ENCODE data around the gene SLC25A33.
A peak's percentile ranks its signal among the peaks of the same experiment; 100 is the strongest.
"Not testable (repeated sequence)": the region's sequence is repeated elsewhere in the genome, so short reads cannot be mapped to it uniquely, and the experiment has no call there.

The SLC25A33 gene, protein sequence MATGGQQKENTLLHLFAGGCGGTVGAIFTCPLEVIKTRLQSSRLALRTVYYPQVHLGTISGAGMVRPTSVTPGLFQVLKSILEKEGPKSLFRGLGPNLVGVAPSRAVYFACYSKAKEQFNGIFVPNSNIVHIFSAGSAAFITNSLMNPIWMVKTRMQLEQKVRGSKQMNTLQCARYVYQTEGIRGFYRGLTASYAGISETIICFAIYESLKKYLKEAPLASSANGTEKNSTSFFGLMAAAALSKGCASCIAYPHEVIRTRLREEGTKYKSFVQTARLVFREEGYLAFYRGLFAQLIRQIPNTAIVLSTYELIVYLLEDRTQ

DNA sequence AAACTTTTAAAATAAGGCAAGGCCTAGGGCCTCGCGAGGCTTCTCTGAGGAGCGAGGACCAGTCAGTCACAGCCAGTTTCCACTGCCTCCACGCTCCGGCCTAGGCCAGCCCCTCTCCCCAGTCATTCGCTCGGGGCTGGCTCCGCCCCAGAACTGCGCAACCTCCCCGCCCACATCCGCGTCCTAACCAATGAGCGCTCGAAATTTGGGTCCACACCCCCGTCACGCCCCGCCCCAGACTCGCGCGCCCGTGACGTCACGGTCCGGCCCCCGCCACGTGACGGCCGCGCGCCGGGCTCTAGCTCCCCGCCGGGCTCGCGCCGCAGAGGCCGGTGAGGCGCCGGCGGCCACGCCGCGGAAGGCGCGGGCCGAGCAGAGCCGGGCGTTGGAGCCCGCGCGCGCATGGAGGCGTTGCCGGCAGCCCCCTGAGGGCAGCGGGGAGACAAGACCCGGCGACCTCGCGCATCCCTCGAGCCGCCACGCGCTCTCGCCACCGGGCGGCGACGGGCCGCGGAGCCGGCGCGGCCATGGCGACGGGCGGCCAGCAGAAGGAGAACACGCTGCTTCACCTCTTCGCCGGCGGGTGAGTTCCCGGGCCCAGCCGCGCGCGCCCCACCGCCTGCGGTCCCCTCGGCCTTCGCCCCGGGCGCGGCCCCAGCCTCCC is at the start of gene SLC25A33:
TSS of gene SLC25A33 (plus strand) at position 301 of the 664 bp plus-strand sequence. CDS start at position 528, 227 bp downstream.
- DNase-seq (ENCODE audit: low read depth), result peak; percentile 94

DNA sequence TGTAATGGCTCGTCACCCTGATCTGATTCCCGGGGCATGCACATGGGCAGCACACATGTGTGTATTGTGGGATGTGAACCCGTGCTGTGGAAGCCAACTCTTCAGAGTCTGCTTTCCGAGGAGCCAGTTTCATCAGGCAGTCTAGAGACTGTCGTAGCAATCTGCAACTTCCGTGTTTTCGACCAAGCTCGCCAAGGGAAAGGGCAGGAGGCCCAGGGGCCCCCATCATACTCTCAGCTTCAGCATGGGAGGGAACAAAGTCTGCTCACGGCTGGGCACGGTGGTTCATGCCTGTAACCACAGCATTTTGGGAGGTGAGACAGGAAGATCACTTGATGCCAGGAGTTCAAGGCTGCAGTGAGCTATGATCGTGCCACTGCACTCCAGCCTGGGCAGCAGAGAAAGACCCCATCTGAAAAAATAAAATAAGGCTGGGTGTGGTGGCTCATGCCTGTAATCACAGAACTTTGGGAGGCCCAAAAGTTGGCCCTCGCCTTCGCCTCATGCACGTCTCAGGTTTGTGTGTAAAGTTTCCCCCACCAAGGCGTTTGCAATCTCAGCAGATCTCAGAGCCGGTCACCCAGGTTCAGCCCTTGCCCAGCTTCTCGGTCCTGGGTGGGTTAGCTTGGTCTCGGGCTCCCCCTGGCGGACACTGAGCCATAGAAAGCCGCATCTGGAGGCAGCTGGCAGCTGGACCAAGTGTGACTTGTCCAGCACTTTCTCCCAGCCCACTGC is 48.5 kb upstream of the SLC25A33 start:
- DNase-seq (ENCODE audit: low read depth), result peak; percentile 66

DNA sequence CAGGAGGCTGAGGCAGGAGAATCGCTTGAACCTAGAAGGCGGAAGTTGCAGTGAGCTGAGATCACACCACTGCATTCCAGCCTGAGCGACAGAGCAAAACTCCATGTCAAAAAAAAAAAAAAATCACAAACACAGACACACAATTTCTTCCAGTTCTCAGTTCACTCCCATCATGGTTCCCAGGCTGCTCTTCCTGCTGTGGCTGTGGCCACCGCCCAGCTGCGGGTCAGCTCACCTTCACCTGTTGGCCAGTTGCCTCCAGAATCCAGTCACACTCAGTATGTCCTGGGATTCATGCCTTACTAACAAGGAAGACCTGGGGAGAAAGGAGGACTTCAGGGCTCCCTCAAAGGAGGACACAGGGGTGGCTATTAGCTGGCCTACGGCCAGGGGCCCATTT is 45.9 kb upstream of the SLC25A33 start:
- no peak for DNase-seq (ENCODE audit: low read depth)

DNA sequence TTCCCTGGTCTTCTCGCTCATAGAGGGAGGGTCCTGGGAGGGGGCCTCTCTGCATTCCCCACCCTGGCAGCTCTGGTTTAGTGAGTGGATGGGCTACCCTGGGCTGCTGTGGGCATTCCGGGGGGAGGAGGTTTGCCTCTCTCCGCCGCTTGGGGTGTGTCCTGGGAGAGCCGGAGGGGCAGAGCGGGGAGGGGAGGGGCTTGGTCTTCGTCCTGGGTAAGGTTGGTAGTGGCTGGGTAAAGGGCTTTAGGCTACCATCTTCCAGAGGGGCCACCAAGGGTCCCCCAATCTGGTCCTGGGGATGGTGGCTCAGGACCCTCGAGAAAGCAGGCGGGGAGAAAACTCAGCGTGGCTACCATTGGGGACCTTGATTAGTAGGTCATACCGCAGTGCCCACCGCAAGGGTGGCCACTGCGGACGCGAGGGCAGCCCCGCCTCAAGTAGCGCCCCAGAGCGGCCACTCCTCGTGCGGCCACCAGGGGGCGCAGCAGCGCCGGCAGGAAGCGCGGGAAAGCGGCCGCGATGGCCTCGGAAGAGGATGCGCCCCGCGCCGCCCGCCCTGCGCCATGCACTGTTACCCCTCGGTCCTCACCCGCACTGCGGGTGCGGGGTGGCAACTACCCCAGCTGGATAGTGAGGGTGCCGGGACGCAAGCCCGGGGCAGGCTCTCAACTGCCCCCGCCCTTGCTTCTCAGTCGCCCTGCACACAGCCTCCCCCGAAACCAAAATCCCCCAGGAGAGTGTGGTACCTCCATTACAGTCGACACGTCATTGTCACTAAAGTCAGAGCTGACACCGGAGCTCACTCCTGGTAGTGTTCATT is 44.1 kb upstream of the SLC25A33 start:
- DNase-seq (ENCODE audit: low read depth), result peak; percentile 41

DNA sequence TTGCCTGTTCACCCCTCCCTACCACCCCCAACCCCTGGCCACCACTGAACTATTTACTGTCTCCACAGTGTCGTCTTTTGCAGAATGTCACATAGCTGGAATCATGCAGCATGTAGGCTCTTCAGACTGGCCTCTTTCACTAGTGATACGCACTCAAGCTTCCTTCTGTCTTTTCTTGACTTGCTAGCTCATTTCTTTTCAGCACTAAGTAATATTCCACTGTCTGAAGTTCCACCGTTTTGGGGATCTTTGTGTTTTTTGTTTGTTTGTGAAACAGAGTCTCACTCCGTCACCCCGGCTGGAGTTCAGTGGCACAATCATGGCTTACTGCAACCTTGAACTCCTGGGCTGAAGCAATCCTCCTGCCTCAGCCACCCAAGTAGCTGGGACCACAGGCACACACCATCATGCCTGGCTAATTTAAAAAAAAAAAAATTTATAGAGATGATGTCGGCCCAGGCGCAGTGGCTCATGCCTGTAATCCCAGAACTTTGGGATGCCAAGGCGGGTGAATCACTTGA is 43.4 kb upstream of the SLC25A33 start:
- DNase-seq (ENCODE audit: low read depth), result no peak

DNA sequence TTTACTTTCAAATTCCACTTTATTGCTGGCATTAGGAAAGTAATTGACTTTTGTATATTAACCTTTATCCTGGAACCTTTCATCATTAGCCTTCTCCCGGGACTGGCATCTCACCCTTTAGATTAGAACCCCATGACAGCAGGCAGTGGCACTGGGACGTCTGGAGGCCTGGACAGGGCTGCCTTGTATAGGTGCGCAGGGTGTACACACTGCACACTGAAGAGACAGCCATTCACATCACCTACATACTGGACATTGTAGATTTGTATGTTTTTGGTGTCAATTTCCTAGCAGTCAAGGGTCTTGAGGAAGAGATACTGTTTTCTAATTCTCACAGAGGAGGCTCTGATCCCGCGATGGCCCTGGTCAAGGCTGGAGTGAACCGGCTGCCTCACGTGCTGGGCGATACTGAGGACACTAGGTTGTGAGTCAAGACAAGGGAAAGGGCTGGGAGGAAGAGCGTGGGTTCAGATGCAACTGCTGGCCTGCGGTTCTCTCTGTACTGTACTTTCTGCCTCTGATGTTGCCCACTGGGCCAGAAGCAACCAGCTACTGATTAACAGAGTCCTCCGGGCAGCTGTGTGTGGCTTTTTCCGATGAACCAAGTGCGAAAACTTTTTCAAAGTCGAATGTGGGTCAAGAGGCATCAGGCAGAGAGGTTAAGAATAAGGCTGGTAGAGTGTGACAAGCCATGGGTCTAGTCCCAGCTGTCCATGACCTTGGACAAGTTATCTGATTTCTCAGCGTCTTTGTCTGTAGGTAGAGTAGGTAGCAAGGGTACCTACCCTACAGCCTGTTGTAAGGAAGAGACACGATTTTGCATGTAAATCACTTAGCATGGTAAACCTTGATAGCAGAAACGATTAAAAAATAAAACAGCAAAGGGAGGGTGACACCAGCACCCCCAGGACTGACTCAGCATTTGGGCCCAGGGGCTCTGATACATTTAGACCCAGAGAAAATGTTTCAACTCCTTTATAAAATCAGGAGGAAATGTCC is 38.2 kb upstream of the SLC25A33 start:
- no peak for DNase-seq (ENCODE audit: low read depth)

DNA sequence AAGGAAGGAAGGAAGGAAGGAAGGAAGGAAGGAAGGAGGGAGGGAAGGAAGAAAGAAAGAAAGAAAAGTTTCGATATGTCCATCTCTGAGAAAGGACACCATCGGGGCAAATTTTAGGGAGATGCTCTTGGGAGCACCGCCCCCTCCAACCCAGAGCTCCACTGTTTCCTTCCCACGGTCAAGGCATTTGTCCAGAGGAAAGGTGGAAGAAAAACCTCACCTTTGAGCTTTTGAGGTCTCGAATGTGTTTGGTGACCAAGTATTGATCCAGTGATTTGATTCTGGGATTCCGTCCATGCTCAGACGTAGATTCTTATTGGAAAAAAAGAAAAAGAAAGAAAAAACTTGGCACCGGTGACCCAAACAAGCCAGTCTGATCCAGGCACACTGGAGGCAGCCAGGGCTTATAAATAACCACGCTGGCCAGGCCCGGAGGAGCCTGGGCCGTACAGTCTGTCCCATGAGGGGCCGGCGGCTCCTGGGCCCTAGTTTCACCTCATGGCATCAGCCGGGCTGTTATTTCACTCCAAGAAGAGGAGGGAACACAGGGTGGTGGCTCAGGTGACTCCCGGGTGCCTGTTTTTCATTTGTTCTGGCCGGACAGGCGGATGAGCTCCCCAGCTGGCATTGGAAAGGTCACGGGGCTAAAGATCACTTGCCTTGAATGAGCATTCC is 36.1 kb upstream of the SLC25A33 start:
- no peak for DNase-seq (ENCODE audit: low read depth)

DNA sequence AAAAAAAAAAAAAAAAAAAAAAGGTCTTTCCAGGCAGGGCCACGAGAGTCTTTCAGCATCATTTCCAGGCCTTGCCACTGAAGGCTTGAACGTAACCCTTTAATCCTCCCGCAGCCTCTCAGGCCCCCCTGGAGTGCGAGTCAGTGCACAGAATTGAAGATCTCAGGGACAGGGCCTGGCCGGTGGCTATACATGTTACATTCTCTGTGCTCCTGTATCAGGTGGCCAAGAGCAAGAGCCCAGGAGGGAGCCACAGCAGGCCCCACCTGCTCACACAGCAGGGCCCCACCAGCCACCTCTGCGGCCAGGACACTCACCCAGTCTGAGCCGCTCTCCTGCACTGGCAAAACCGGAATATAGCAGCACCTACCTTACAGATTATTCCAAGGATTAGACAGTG is 34.1 kb upstream of the SLC25A33 start:
- DNase-seq (ENCODE audit: low read depth), result no peak

DNA sequence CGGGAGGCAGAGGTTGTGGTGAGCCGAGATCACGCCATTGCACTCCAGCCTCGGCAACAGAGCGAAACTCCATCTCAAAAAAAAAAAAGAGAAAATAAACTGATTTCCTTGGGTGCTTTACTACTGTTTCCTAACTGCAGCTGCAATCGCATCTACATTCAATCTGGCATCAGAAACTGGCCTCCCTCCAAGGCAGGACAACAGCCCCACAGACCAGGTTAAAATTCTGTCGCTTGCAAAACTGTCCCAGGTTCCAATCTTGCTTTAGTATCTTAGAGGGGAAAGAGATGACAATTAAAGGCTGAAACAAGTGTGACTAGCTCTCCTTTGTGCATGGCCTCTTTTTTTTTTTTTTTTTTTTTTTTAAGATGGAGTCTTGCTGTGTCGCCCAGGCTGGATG is 32.4 kb upstream of the SLC25A33 start:
- no peak for DNase-seq (ENCODE audit: low read depth)

DNA sequence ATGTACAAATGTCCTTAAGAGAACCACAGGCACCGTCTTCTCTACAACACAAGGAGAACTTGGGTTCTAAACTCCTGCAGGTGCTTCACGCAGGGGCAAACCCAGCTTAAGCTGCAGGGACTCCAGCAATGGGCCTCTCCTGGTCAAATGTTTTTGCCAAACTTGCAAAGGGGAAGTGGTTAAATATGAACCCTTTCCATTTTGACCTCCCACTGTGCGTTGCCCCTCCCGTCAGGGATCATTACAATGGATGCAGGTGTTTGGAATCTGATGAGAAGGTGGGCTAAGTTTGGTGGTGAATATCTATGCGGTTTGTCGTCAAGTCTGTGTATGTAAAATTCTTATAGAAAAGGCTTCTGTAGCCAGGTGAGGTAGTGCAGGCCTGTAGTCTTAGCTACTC is 29.1 kb upstream of the SLC25A33 start:
- no peak for DNase-seq (ENCODE audit: low read depth)

DNA sequence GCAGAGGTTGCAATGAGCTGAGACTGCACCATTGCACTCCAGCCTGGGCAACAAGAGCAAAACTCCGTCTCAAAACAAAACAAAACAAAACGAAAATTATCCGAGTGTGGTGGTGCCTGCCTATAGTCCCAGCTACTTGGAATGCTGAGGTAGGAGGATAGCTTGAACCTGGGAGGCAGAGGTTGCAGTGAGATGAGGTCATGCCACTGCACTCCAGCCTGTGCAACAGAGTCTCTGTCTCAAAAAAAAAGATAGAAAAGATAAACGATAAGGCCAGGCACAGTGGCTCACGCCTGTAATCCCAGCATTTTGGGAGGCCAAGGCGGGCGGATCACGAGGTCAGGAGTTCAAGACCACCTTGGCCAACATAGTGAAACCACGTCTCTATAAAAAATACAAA is 23.7 kb upstream of the SLC25A33 start:
- not testable (repeated sequence) for DNase-seq (ENCODE audit: low read depth)

DNA sequence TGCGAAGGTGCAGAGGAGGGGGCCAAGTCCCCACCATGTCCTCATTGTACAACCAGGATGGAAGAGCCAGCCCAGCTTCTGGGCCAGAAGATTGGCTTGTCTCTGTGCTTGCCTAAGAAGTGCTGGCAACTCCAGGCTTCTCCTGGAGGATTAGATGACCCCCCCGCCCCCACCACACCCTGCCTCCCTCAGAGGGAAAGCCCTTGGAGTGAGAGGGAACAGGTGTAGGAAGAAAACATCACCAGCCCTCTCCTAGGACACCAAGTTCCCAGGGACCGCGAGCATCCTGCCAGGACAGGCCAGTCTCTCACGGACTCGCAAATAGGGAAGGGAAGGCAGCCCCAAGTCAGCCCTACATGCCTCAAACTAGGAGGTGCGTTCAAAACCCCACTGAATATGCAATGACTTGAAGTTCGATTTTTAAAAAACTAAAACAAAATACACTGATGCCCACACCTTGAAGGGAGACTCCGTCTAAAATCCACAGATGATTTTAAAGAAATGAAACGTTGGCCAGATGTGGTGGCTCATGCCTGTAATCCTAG is 20.7 kb upstream of the SLC25A33 start:
- DNase-seq (ENCODE audit: low read depth), result no peak

DNA sequence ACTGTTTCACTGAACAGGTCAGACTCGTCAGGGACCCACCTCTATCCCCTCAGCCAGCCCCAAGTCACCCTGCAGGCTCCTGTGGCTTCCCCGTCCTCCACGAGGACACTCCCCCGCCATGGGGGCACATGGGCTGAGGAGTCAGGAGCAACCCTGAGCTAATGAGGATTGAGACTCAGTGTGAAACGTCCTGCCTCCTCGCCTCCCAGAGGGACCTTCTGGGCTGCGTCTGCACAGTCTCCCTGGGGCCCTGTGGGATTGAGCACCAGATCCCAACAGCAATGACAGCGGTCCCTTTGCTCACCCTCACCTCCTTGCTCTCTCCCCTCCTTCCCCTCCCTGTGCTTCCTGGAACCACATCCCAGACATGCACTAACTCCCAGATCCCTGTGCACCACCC is 18.9 kb upstream of the SLC25A33 start:
- DNase-seq (ENCODE audit: low read depth), result no peak

DNA sequence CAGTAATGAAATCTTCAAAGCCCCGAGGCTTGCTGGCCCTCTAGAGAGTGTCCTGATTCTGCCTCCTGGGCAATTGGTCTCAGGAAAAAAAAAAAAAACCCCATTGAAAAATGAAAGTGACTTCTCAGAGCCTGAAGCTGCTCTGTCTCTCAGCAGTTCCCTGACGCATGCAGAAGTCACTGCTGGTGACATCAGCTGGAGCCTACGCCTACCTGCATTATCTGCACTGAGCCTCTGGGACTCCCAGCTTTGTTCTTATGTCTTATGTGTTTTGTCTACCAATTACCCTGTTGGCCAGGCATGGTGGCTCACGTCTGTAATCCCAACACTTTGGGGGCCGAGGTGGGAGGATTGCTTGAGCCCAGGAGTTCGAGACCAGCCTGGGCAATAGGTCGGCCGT is 10.1 kb upstream of the SLC25A33 start:
- DNase-seq (ENCODE audit: low read depth), result no peak

DNA sequence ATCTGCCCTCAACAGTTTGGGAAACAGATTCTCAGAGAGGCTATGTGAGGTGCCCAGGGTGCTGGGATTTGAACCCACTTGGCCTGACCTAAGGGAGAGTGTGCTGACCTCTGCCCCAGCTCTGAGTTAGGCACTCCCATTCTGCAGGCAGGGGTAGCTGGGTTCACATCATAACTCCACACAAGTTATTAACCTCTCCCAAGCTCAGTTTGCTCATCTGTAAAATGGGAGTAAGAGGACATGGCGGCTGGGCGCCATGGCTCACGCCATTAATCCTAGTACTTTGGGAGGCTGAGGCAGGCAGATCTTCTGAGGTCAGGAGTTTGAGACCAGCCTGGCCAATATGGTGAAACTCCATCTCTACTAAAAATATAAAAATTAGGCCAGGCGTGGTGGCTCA is 8.9 kb upstream of the SLC25A33 start:
- DNase-seq (ENCODE audit: low read depth), result no peak

DNA sequence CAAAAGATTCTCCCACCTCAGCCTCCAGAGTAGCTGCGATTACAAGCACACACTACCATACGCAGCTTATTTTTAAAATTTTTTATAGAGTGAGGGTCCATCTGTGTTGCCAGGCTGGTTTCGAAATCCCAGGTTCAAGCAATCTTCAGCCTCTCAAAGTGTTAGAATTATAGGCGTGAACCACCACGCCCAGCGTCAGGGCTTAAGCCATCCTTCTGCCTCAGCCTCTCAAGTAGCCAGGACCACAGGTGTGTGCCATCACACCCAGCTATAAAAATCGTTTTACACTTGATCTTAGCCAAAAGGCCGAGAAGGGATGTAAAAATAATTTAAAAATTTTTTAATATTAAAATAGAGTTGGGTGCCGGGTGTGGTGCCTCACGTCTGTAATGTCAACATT is 4.3 kb upstream of the SLC25A33 start:
- DNase-seq (ENCODE audit: low read depth), result no peak

DNA sequence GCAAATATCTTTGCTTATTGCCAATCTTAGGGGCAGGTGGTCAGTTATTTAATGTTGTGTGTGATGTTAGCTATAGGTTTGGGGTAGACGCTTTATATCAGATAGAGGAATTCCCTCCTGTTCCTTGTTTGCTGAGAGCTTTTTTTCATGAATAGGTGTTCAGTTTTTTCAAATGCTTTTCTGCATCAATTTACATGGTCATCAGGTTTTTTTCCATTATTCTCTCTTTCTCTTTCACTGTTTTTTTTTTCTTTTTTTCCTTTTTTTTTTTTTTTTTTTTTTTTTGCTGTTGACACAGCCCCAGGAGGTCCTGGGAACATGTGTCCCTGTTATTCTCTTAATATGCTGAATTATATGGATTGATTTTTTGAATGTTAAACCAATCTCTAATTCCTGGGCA is 3.0 kb upstream of the SLC25A33 start:
- DNase-seq (ENCODE audit: low read depth), result no peak

DNA sequence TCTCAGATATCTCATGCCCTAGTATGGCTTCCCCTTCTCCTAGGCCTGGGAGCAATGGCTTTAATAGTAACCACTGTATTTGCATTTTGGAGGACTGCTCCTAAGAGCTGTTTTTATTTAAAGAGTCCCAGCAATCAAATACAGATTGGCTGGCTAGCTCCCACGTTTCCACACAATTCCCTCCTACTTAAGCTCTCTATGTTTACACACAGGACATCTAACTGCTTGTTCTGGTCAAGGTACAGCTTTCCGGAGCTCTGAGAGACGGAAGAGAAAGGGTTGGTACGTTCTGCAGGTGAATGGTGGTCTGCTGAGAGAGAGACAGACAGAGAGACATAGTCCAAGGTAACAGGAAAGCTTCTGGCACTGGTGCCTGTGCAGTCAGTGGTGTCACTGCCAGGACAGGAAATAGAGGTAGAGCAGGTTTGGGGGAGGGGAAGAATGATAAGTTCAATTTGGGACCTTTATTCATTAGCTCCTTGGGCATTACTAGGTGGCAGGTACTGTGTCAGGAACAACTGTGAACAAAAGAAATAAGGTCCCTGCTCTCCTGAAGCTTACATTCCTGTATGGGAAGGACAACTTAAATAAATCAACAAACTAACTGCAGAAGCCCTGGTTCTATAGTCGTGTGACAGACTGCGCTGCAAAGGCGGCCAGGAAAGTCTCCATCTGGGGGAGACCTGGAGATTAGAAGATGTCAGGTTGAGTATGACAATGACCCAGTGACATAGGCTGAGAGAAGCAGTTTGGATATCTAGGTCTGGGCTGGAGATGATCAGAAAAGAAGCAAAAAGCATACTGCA is 1.2 kb upstream of the SLC25A33 start:
- DNase-seq (ENCODE audit: low read depth), result no peak

DNA sequence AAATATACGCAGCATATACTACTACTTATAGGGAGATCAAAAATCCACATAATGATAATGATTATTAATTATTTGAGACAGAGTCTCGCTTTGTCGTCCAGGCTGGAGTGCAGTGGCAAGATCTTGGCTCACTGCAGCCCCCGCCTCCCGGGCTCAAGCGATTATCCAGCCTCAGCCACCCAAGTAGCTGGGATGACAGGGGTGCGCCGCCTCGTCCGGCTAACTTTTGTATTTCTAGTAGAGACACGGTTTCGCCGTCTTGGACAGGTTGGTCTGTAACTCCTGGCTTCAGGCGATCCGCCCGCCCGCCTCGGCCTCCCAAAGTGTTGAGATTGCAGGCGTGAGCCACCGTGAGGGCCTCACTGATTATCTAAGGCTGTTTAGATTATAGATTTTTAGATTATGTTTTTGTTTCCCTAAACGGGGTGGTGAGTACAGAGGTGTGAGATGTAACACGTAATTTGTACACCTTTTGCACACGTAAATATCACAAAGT is 548 bp upstream of the SLC25A33 start:
- no peak for DNase-seq (ENCODE audit: low read depth)
